Keratinocyte (primary cell): ENCODE data around the gene RALGAPA2. TPM values are rescaled to one million over a fixed set of nuclear protein-coding genes. Genes with fewer than 3 reads are reported as not detected.
"Not testable (repeated sequence)": the region's sequence is repeated elsewhere in the genome, so short reads cannot be mapped to it uniquely, and the experiment has no call there.

Experiments
- DNase-seq: peaks from one replicate; pipeline ENCODE4 v3.0.0-alpha.2; 2011; ENCODE audit warnings: low read depth, missing footprints, low spot score
- FAIRE-seq: peaks from 2 replicates; lab custom pipeline; 2011; peaks lifted over from hg19 to GRCh38; lab: Jason Lieb, UNC
- H2AFZ ChIP-seq: 2 replicates; pipeline ENCODE4 v1.6.0; 2012; ENCODE audit warnings: low read length, control low read depth, inconsistent platforms; ENCODE audit not compliant: control insufficient read depth
- H3K27ac ChIP-seq: 2 replicates; pipeline ENCODE4 v1.5.1; 2011; ENCODE audit warnings: low read length; ENCODE audit not compliant: control insufficient read depth, insufficient read depth
- H3K27me3 ChIP-seq: 3 replicates; pipeline ENCODE4 v1.6.0; 2011; ENCODE audit warnings: low read length; ENCODE audit not compliant: control insufficient read depth, insufficient read depth; ENCODE audit errors: extremely low read depth
- H3K36me3 ChIP-seq, 2 experiments: 2 replicates in 1 of 2; 3 replicates in 1 of 2; pipeline ENCODE4 v1.5.1; 2011; ENCODE audit warnings: low read length in 2 of 2, mild to moderate bottlenecking in 1 of 2; ENCODE audit not compliant: control insufficient read depth in 2 of 2, insufficient read depth in 2 of 2; ENCODE audit errors: extremely low read depth in 1 of 2
- H3K4me1 ChIP-seq: 3 replicates; pipeline ENCODE4 v1.5.1; 2011; ENCODE audit warnings: low read length; ENCODE audit not compliant: control insufficient read depth, insufficient read depth; ENCODE audit errors: extremely low read depth
- H3K4me2 ChIP-seq: 3 replicates; pipeline ENCODE4 v1.6.0; 2011; ENCODE audit warnings: low read depth, low read length; ENCODE audit not compliant: control insufficient read depth, insufficient read depth; ENCODE audit errors: extremely low read depth
- H3K4me3 ChIP-seq, 3 experiments: fragments of 200-600 bp in 1 of 3; sonication (generic) in 1 of 3; 2 replicates in 2 of 3; 3 replicates in 1 of 3; pipeline ENCODE4 v1.5.1; 2011 to 2016; ENCODE audit warnings: low read length in 3 of 3, mild to moderate bottlenecking in 3 of 3, control low read depth in 2 of 3, inconsistent platforms in 1 of 3, low read depth in 1 of 3, mixed read lengths in 1 of 3, mixed run types in 1 of 3, moderate library complexity in 1 of 3; ENCODE audit not compliant: control insufficient read depth in 2 of 3, insufficient read depth in 2 of 3; ENCODE audit errors: extremely low read depth in 1 of 3
- H3K79me2 ChIP-seq: 2 replicates; pipeline ENCODE4 v1.6.0; 2012; ENCODE audit warnings: low read length; ENCODE audit not compliant: control insufficient read depth, insufficient read depth
- H3K9ac ChIP-seq: 3 replicates; pipeline ENCODE4 v1.6.0; 2011; ENCODE audit warnings: low read length; ENCODE audit not compliant: control insufficient read depth, insufficient read depth; ENCODE audit errors: extremely low read depth
- H3K9me1 ChIP-seq: 3 replicates; pipeline ENCODE4 v1.6.0; 2011; ENCODE audit warnings: low read length; ENCODE audit not compliant: control insufficient read depth, insufficient read depth; ENCODE audit errors: extremely low read depth
- H3K9me3 ChIP-seq: 2 replicates; pipeline ENCODE4 v1.5.1; 2012; ENCODE audit warnings: low read depth, low read length; ENCODE audit not compliant: control insufficient read depth
- H4K20me1 ChIP-seq: 3 replicates; pipeline ENCODE4 v1.6.0; 2011; ENCODE audit warnings: low read length; ENCODE audit not compliant: control insufficient read depth, insufficient read depth; ENCODE audit errors: extremely low read depth
- CTCF ChIP-seq, 3 experiments: IDR thresholded peaks in 1 of 3; conservative IDR thresholded peaks in 1 of 3; optimal IDR thresholded peaks in 1 of 3; 2 replicates in 2 of 3; 3 replicates in 1 of 3; pipeline versions ENCODE3 to v1.5.1; 2011; ENCODE audit warnings: low read length in 3 of 3, mild to moderate bottlenecking in 3 of 3, moderate library complexity in 2 of 3, control low read depth in 1 of 3, inconsistent platforms in 1 of 3; ENCODE audit not compliant: insufficient read depth in 2 of 3; ENCODE audit errors: extremely low read depth in 1 of 3
- EZH2 ChIP-seq: IDR thresholded peaks from one replicate; pipeline ENCODE4 v1.6.1; 2012; ENCODE audit warnings: inconsistent platforms, mild to moderate bottlenecking, low read length, moderate library complexity
- dilution Hi-C: fragments of 300-500 bp; cut with MboI; formaldehyde crosslinking; loops from one replicate; pipeline ENCODE4 v1.7.0; 2020; ENCODE audit warnings: low sequenced_read_pairs; ENCODE audit not compliant: extremely low pct_ligation_motif_present
- polyA plus RNA-seq, 5 experiments: library from polyadenylated mRNA; depleted of rRNA in 3 of 5; stranded (reverse) in 3 of 5; stranded (forward) in 1 of 5; unstranded in 1 of 5; fragments of >200 nt; gene quantifications; 1 replicate in 1 of 5; 2 replicates in 3 of 5; 3 replicates in 1 of 5; pipeline versions ENCODE4 v1.2.1 to v1.2.3, GENCODE V29; 2011 to 2012; ENCODE audit warnings: missing spikeins in 2 of 5, low read depth in 1 of 5, low replicate concordance in 1 of 5

The RALGAPA2 gene
- polyA plus RNA-seq, 1 donor (not counting 4 experiments of a cell fraction or from before 2014, with no cell fraction given), result 3.2 TPM

GRCh38 chr20:20359628-20360027 is 352.8 kb downstream of the RALGAPA2 start:
- Histone ChIP-seq H3K36me3 (no peaks in the 10 kb centered on the region), H3K9me1 (no peaks in the 10 kb centered on the region), H3K27ac (no peak overlapping the region), H3K9me3 (no peaks in the 10 kb centered on the region), H3K79me2 (no peaks in the 10 kb centered on the region), H3K27me3 (peaks cover 42% of the 10 kb centered on the region), H2AFZ (no peak overlapping the region), H3K9ac (no peak overlapping the region), H3K4me2 (no peak overlapping the region), H3K4me3 (no peak overlapping the region), H3K4me1 (no peaks in the 10 kb centered on the region), H4K20me1 (no peaks in the 10 kb centered on the region)
- dilution Hi-C loops, result no loop called here
- DNase-seq (no peak), FAIRE-seq (no peak)
- TF ChIP-seq CTCF (optimal IDR thresholded peaks at IDR 0.05 in 1 of 3, IDR thresholded peaks at IDR 0.05 in 1 of 3, conservative IDR thresholded peaks at IDR 0.05 in 1 of 3; ENCODE audit: extremely low read depth in 1 of 3, insufficient read depth in 2 of 3, low read length in 3 of 3), result no peak
- no peak for TF ChIP-seq EZH2

DNA sequence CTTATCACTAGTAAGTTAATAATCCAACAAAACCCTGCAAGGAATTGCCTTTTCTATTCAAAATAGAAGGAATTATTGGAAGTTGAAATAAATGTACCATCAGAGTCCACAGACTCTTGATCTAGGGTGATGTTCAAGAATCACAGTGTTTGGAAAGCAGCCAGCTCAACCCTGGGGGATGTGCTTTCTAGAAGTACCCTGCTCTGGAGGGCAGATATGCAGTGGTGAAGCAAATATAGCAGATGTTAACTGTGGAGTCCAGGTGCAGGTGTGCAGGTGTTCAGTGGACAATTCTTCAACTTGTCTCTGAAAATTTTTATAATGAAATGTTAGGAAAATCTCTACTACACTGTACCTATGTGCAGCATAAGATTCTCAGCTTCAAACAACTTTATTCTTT is 353.6 kb downstream of the RALGAPA2 start:
- no peak overlapping the region for H3K4me2 ChIP-seq
- peaks cover 34% of the 10 kb centered on the region for H3K27me3 ChIP-seq
- no peak overlapping the region for H2AFZ ChIP-seq
- no peaks in the 10 kb centered on the region for H3K79me2 ChIP-seq
- no peaks in the 10 kb centered on the region for H3K4me1 ChIP-seq
- no peaks in the 10 kb centered on the region for H3K9me3 ChIP-seq
- H3K4me3 ChIP-seq, result no peak overlapping the region
- no peak overlapping the region for H3K9ac ChIP-seq
- no peak overlapping the region for H3K27ac ChIP-seq
- DNase-seq, result no peak
- dilution Hi-C loops, result no loop called here
- FAIRE-seq, result no peak
- no peaks in the 10 kb centered on the region for H4K20me1 ChIP-seq
- H3K9me1 ChIP-seq, result no peaks in the 10 kb centered on the region
- no peak for TF ChIP-seq EZH2
- TF ChIP-seq CTCF (optimal IDR thresholded peaks at IDR 0.05 in 1 of 3, IDR thresholded peaks at IDR 0.05 in 1 of 3, conservative IDR thresholded peaks at IDR 0.05 in 1 of 3; ENCODE audit: extremely low read depth in 1 of 3, insufficient read depth in 2 of 3, low read length in 3 of 3), result no peak
- H3K36me3 ChIP-seq, result no peaks in the 10 kb centered on the region

GRCh38 chr20:20355503-20355902 is 356.9 kb downstream of the RALGAPA2 start:
- H3K9me1 ChIP-seq, H3K4me1 ChIP-seq, H3K4me3 ChIP-seq, H3K27me3 ChIP-seq, H4K20me1 ChIP-seq, H3K4me2 ChIP-seq, H3K79me2 ChIP-seq, H3K27ac ChIP-seq, H3K9ac ChIP-seq, H2AFZ ChIP-seq, dilution Hi-C loops, H3K36me3 ChIP-seq, H3K9me3 ChIP-seq, FAIRE-seq, DNase-seq: not testable (repeated sequence)
